WTC11 (cell line): ENCODE measurements around the gene NOM1. TPM values are rescaled to one million over a fixed set of nuclear protein-coding genes. Genes with fewer than 3 reads are reported as not detected.

ENCODE experiments used
- ATAC-seq: fragments of 200-7000 bp; cut with Tn5 transposase; 2 replicates; pipeline ENCODE4 v1.10.0; 2021; ENCODE audit warnings: mild to moderate bottlenecking, moderate library complexity
- CTCF ChIA-PET: fragments of 300-600 bp; sonication (Branson Sonifier 250); formaldehyde crosslinking; loops from one replicate; lab custom pipeline; 2021; ENCODE audit warnings: antibody characterized with exemption; lab: Charles Lee
- POLR2A ChIA-PET: fragments of 350-600 bp; sonication (Branson Sonifier 250); formaldehyde crosslinking; loops from one replicate; lab custom pipeline; 2021; ENCODE audit warnings: antibody characterized with exemption; lab: Charles Lee
- DNase-seq: peaks from one replicate; pipeline ENCODE4 v3.0.0; 2021; ENCODE audit warnings: low spot score
- H3K27ac Mint-ChIP-seq: 2 replicates; pipeline ENCODE4 v1.8.0; 2021; ENCODE audit warnings: mixed read lengths
- H3K27me3 Mint-ChIP-seq: 2 replicates; pipeline ENCODE4 v1.8.0; 2021; ENCODE audit warnings: low read depth, mild to moderate bottlenecking, moderate library complexity, mixed read lengths
- H3K36me3 Mint-ChIP-seq: 2 replicates; pipeline ENCODE4 v1.8.0; 2021; ENCODE audit warnings: mixed read lengths
- H3K4me1 Mint-ChIP-seq: 2 replicates; pipeline ENCODE4 v1.8.0; 2022; ENCODE audit warnings: mixed read lengths
- H3K4me3 Mint-ChIP-seq: 2 replicates; pipeline ENCODE4 v1.8.0; 2021; ENCODE audit warnings: mild to moderate bottlenecking, moderate library complexity, mixed read lengths
- H3K9me3 Mint-ChIP-seq: 2 replicates; pipeline ENCODE4 v1.8.0; 2021; ENCODE audit warnings: mixed read lengths
- CBFB ChIP-seq: sonication (generic); formaldehyde crosslinking; IDR thresholded peaks from 2 replicates; pipeline ENCODE4 v1.8.1; 2022; ENCODE audit warnings: mild to moderate bottlenecking, low read depth, missing genetic modification reagents
- CREB1 ChIP-seq: sonication (generic); formaldehyde crosslinking; IDR thresholded peaks from 2 replicates; pipeline ENCODE4 v1.8.0; 2023; ENCODE audit warnings: mild to moderate bottlenecking, missing genetic modification reagents
- GTF2I ChIP-seq: fragments of 250-450 bp; sonication (Bioruptor Pico); conservative IDR thresholded peaks from 2 replicates; pipeline ENCODE4 v1.4.0; 2021; ENCODE audit warnings: mild to moderate bottlenecking
- IRF2 ChIP-seq: sonication (generic); formaldehyde crosslinking; IDR thresholded peaks from 2 replicates; pipeline ENCODE4 v1.8.0; 2022; ENCODE audit warnings: low read depth, missing genetic modification reagents, borderline replicate concordance
- NR3C1 ChIP-seq: sonication (generic); formaldehyde crosslinking; conservative IDR thresholded peaks from 2 replicates; pipeline ENCODE4 v1.8.1; 2023; ENCODE audit warnings: low read depth, mild to moderate bottlenecking, missing genetic modification reagents
- SMAD3 ChIP-seq: sonication (generic); formaldehyde crosslinking; IDR thresholded peaks from 2 replicates; pipeline ENCODE4 v1.8.0; 2022; ENCODE audit warnings: missing genetic modification reagents, mild to moderate bottlenecking, borderline replicate concordance
- SP1 ChIP-seq: sonication (generic); formaldehyde crosslinking; conservative IDR thresholded peaks from 2 replicates; pipeline ENCODE4 v1.8.1; 2022; ENCODE audit warnings: missing genetic modification reagents
- TCF7 ChIP-seq: sonication (generic); formaldehyde crosslinking; IDR thresholded peaks from 2 replicates; pipeline ENCODE4 v1.8.0; 2022; ENCODE audit warnings: mild to moderate bottlenecking, low read depth, missing genetic modification reagents, moderate library complexity
- ZNF263 ChIP-seq: sonication (generic); formaldehyde crosslinking; IDR thresholded peaks from 2 replicates; pipeline ENCODE4 v1.8.1; 2022; ENCODE audit warnings: low read depth, mild to moderate bottlenecking, moderate library complexity, missing genetic modification reagents
- ZNF396 ChIP-seq: fragments of 250-450 bp; sonication (Bioruptor Pico); IDR thresholded peaks from 2 replicates; pipeline ENCODE4 v1.8.0; 2021; ENCODE audit warnings: mild to moderate bottlenecking, moderate library complexity, borderline replicate concordance
- ZNF423 ChIP-seq: fragments of 250-450 bp; sonication (Bioruptor Pico); IDR thresholded peaks from 2 replicates; pipeline ENCODE4 v2.1.2; 2022; ENCODE audit warnings: mild to moderate bottlenecking, moderate library complexity
- total RNA-seq: library from RNA; stranded (reverse); gene quantifications from 3 replicates; pipeline ENCODE4 v1.2.3, GENCODE V29; 2021
- TF ChIP-seq, protein P1 (sequence below): fragments of 250-450 bp; sonication (Bioruptor Pico); IDR thresholded peaks from 2 replicates; pipeline ENCODE4 v1.9.0; 2021; ENCODE audit warnings: mild to moderate bottlenecking
- TF ChIP-seq, protein P2 (sequence below): sonication (generic); formaldehyde crosslinking; IDR thresholded peaks from 2 replicates; pipeline ENCODE4 v1.8.1; 2023; ENCODE audit warnings: mild to moderate bottlenecking, missing genetic modification reagents, borderline replicate concordance
- TF ChIP-seq, protein P3 (sequence below): sonication (generic); formaldehyde crosslinking; IDR thresholded peaks from 2 replicates; pipeline ENCODE4 v1.8.0; 2023; ENCODE audit warnings: mild to moderate bottlenecking, missing genetic modification reagents
- TF ChIP-seq, protein P4 (sequence below): sonication (generic); formaldehyde crosslinking; IDR thresholded peaks from 2 replicates; pipeline ENCODE4 v1.8.0; 2022; ENCODE audit warnings: mild to moderate bottlenecking, missing genetic modification reagents
- TF ChIP-seq, protein P5 (sequence below): fragments of 250-450 bp; sonication (Bioruptor Pico); IDR thresholded peaks from 2 replicates; pipeline ENCODE4 v1.9.0; 2021; ENCODE audit warnings: mild to moderate bottlenecking, borderline replicate concordance

NOM1 gene
- total RNA-seq, 1 experiment from 2014 or later: 38.5 TPM

DNA sequence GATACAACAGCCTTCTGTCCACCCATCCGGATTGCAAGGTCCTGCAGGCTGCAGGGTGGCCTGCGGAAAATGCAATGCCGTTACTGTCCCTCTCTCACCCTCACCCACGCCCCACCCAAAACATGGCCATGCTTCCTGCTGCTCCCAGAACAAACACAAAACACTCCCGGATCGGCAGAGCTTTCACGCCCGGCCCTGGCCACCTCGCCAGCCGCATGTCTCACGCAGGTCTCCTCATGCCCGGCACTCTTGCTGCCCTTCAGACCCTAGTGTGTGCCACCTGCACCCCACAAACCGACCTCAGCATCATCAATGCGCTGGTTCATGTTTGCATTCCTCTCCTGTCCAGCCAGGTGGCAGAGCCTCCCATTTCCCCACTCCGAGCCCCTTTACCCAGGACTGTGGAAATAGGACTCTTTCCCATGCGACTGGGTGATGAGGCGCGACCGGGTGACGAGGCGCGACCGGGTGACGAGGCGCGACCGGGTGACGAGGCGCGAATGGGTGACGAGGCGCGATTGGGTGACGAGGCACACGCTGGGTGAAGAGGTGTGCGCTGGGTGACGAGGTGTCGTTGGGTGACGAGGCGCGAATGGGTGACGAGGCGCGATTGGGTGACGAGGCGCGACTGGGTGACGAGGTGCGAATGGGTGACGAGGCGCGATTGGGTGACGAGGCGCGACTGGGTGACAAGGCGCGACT is 8.9 kb upstream of the NOM1 start (continued):
- TF ChIP-seq SP1 (CRISPR knock-in tag): no peak
- TF ChIP-seq, protein P1, sequence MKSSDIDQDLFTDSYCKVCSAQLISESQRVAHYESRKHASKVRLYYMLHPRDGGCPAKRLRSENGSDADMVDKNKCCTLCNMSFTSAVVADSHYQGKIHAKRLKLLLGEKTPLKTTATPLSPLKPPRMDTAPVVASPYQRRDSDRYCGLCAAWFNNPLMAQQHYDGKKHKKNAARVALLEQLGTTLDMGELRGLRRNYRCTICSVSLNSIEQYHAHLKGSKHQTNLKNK (CRISPR knock-in tag): no peak
- TF ChIP-seq, protein P2, sequence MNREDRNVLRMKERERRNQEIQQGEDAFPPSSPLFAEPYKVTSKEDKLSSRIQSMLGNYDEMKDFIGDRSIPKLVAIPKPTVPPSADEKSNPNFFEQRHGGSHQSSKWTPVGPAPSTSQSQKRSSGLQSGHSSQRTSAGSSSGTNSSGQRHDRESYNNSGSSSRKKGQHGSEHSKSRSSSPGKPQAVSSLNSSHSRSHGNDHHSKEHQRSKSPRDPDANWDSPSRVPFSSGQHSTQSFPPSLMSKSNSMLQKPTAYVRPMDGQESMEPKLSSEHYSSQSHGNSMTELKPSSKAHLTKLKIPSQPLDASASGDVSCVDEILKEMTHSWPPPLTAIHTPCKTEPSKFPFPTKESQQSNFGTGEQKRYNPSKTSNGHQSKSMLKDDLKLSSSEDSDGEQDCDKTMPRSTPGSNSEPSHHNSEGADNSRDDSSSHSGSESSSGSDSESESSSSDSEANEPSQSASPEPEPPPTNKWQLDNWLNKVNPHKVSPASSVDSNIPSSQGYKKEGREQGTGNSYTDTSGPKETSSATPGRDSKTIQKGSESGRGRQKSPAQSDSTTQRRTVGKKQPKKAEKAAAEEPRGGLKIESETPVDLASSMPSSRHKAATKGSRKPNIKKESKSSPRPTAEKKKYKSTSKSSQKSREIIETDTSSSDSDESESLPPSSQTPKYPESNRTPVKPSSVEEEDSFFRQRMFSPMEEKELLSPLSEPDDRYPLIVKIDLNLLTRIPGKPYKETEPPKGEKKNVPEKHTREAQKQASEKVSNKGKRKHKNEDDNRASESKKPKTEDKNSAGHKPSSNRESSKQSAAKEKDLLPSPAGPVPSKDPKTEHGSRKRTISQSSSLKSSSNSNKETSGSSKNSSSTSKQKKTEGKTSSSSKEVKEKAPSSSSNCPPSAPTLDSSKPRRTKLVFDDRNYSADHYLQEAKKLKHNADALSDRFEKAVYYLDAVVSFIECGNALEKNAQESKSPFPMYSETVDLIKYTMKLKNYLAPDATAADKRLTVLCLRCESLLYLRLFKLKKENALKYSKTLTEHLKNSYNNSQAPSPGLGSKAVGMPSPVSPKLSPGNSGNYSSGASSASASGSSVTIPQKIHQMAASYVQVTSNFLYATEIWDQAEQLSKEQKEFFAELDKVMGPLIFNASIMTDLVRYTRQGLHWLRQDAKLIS: no peak
- TF ChIP-seq, all 79 proteins: peak for 0

DNA sequence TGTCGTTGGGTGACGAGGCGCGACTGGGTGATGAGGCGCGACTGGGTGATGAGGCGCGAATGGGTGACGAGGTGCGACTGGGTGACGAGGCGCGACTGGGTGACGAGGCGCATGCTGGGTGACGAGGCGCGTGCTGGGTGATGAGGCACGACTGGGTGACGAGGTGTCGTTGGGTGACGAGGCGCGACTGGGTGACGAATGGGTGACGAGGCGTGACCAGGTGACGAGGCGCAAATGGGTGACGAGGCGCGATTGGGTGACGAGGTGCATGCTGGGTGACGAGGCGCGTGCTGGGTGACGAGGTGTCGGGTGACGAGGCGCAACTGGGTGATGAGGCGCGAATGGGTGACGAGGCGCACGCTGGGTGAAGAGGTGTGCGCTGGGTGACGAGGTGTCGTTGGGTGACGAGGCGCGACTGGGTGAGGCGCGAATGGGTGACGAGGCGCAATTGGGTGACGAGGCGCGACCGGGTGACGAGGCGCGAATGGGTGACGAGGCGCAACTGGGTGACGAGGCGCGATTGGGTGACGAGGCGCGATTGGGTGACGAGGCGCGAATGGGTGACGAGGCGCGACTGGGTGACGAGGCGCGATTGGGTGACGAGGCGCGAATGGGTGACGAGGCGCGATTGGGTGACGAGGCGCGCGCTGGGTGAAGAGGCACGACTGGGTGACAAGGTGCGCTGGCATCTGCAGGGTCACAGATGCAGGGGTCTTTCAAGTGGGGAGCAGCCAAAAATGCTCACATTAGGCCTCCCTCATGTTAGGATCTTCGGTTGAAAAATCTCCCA is 7.9 kb upstream of the NOM1 start:
- Mint-ChIP-seq H3K4me3 (no peak overlapping the region), H3K27me3 (peaks cover 16% of the 10 kb centered on the region), H3K9me3 (peaks cover 10% of the 10 kb centered on the region), H3K36me3 (peaks cover 9% of the 10 kb centered on the region), H3K4me1 (peaks cover 11% of the 10 kb centered on the region; the same call in 1 of the 2 replicates), H3K27ac (no peak overlapping the region)
- POLR2A ChIA-PET: no interaction called here
- no peak for DNase-seq
- CTCF ChIA-PET: no interaction called here
- ATAC-seq: no peak
- no peak for TF ChIP-seq IRF2 (CRISPR knock-in tag)
- TF ChIP-seq, protein P3, sequence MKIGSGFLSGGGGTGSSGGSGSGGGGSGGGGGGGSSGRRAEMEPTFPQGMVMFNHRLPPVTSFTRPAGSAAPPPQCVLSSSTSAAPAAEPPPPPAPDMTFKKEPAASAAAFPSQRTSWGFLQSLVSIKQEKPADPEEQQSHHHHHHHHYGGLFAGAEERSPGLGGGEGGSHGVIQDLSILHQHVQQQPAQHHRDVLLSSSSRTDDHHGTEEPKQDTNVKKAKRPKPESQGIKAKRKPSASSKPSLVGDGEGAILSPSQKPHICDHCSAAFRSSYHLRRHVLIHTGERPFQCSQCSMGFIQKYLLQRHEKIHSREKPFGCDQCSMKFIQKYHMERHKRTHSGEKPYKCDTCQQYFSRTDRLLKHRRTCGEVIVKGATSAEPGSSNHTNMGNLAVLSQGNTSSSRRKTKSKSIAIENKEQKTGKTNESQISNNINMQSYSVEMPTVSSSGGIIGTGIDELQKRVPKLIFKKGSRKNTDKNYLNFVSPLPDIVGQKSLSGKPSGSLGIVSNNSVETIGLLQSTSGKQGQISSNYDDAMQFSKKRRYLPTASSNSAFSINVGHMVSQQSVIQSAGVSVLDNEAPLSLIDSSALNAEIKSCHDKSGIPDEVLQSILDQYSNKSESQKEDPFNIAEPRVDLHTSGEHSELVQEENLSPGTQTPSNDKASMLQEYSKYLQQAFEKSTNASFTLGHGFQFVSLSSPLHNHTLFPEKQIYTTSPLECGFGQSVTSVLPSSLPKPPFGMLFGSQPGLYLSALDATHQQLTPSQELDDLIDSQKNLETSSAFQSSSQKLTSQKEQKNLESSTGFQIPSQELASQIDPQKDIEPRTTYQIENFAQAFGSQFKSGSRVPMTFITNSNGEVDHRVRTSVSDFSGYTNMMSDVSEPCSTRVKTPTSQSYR: no peak
- TF ChIP-seq SMAD3 (CRISPR knock-in tag): no peak
- TF ChIP-seq, protein P2: no peak
- no peak for TF ChIP-seq GTF2I (CRISPR knock-in tag)
- TF ChIP-seq CBFB (CRISPR knock-in tag): no peak
- TF ChIP-seq CREB1 (CRISPR knock-in tag): no peak
- no peak for TF ChIP-seq ZNF263
- no peak for TF ChIP-seq ZNF423 (CRISPR knock-in tag)
- no peak for TF ChIP-seq ZNF396 (CRISPR knock-in tag)
- TF ChIP-seq, protein P4, sequence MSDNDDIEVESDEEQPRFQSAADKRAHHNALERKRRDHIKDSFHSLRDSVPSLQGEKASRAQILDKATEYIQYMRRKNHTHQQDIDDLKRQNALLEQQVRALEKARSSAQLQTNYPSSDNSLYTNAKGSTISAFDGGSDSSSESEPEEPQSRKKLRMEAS (CRISPR knock-in tag): no peak
- TF ChIP-seq NR3C1 (CRISPR knock-in tag): no peak
- TF ChIP-seq, protein P5, sequence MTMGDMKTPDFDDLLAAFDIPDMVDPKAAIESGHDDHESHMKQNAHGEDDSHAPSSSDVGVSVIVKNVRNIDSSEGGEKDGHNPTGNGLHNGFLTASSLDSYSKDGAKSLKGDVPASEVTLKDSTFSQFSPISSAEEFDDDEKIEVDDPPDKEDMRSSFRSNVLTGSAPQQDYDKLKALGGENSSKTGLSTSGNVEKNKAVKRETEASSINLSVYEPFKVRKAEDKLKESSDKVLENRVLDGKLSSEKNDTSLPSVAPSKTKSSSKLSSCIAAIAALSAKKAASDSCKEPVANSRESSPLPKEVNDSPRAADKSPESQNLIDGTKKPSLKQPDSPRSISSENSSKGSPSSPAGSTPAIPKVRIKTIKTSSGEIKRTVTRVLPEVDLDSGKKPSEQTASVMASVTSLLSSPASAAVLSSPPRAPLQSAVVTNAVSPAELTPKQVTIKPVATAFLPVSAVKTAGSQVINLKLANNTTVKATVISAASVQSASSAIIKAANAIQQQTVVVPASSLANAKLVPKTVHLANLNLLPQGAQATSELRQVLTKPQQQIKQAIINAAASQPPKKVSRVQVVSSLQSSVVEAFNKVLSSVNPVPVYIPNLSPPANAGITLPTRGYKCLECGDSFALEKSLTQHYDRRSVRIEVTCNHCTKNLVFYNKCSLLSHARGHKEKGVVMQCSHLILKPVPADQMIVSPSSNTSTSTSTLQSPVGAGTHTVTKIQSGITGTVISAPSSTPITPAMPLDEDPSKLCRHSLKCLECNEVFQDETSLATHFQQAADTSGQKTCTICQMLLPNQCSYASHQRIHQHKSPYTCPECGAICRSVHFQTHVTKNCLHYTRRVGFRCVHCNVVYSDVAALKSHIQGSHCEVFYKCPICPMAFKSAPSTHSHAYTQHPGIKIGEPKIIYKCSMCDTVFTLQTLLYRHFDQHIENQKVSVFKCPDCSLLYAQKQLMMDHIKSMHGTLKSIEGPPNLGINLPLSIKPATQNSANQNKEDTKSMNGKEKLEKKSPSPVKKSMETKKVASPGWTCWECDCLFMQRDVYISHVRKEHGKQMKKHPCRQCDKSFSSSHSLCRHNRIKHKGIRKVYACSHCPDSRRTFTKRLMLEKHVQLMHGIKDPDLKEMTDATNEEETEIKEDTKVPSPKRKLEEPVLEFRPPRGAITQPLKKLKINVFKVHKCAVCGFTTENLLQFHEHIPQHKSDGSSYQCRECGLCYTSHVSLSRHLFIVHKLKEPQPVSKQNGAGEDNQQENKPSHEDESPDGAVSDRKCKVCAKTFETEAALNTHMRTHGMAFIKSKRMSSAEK (CRISPR knock-in tag): no peak
- no peak for TF ChIP-seq TCF7 (CRISPR knock-in tag)
